Measurements from ENCODE around the gene BRPF3. TPM values are rescaled to one million over a fixed set of nuclear protein-coding genes. Genes with fewer than 3 reads are reported as not detected.

BRPF3 gene
- total RNA-seq, 1 experiment from 2014 or later, result 49.6 TPM

GRCh38 chr6:36249536-36249935 lies 53.0 kb downstream of the BRPF3 start:
- no TSS peak for BruUV-seq (replicated peaks)
- no peaks in the 10 kb centered on the region for H3K27me3 ChIP-seq (ENCODE audit: control insufficient read depth, insufficient read depth, low read length)
- TF ChIP-seq CTCF (IDR thresholded peaks at IDR 0.05), result no peak
- no peak for TF ChIP-seq REST (IDR thresholded peaks at IDR 0.05; ENCODE audit: insufficient read depth in 1 of 2, low read depth in 2 of 2, low read length in 1 of 2)
- TF ChIP-seq POLR2AphosphoS5 (IDR thresholded peaks at IDR 0.05; ENCODE audit: low read depth, low read length), result no peak
- no peak for TF ChIP-seq TCF7L2 (IDR thresholded peaks at IDR 0.05; ENCODE audit: low read depth, low read length)
- no peak for TF ChIP-seq SIN3A (IDR thresholded peaks at IDR 0.05; ENCODE audit: borderline replicate concordance, insufficient read depth, low read depth, low read length)
- no peak overlapping the region for H3K27ac ChIP-seq (ENCODE audit: low read length)
- POLR2A ChIA-PET, result interaction anchor here (0.5 kb wide), 1 partner anchor 345 kb away, joined by 4 read pairs; no protein-coding TSS in a partner anchor
- DNase-seq (ENCODE audit: low read depth, low spot score), result no peak
- intact Hi-C loops (cut with micrococcal nuclease; ENCODE audit: unreplicated experiment) (no loop called here), in situ Hi-C loops (cut with HindIII; ENCODE audit: low pct_unique_long_range_greater_than_20kb, low sequenced_read_pairs) (no loop called here)
- CTCF ChIA-PET, result no interaction called here
- ATAC-seq, result no peak
- no peak overlapping the region for H3K4me3 ChIP-seq (ENCODE audit: low read depth in 2 of 2, low read length in 2 of 2)
- H3K9me3 ChIP-seq (ENCODE audit: control insufficient read depth, insufficient read depth, low read depth, low read length), result no peaks in the 10 kb centered on the region
- no peaks in the 10 kb centered on the region for H3K4me1 ChIP-seq (ENCODE audit: control insufficient read depth, insufficient read depth, low read length)
- H3K36me3 ChIP-seq (ENCODE audit: control insufficient read depth, insufficient read depth, low read length), result no peaks in the 10 kb centered on the region

DNA sequence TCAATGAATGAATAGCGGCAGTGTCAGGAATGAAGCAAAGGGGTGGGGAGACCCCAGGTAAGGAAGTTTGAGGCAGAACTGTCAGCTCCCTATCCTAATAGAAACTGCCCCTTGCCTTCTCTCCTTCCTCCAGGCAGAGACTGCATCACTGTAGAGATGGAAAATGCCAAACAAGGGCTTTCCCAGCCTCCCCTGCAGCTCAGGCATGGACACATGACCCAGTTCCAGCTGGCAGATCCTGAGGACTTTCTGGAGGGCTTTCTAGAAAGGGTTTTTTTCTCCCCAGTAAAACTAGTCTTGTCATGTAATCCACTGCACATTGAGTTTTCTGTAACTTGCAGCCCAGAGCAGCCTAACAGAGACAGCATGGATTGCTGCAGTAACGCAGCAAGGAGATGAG lies 55.5 kb downstream of the BRPF3 start:
- CTCF ChIA-PET, result no interaction called here
- no TSS peak for BruUV-seq (replicated peaks)
- no peaks in the 10 kb centered on the region for H3K4me1 ChIP-seq (ENCODE audit: control insufficient read depth, insufficient read depth, low read length)
- DNase-seq (ENCODE audit: low read depth, low spot score) (no peak), ATAC-seq (no peak)
- no peaks in the 10 kb centered on the region for H3K36me3 ChIP-seq (ENCODE audit: control insufficient read depth, insufficient read depth, low read length)
- in situ Hi-C loops (cut with HindIII; ENCODE audit: low pct_unique_long_range_greater_than_20kb, low sequenced_read_pairs) (no loop called here), intact Hi-C loops (cut with micrococcal nuclease; ENCODE audit: unreplicated experiment) (no loop called here)
- POLR2A ChIA-PET, result no interaction called here
- TF ChIP-seq SIN3A (IDR thresholded peaks at IDR 0.05; ENCODE audit: borderline replicate concordance, insufficient read depth, low read depth, low read length) (no peak), REST (IDR thresholded peaks at IDR 0.05; ENCODE audit: insufficient read depth in 1 of 2, low read depth in 2 of 2, low read length in 1 of 2) (no peak), POLR2AphosphoS5 (IDR thresholded peaks at IDR 0.05; ENCODE audit: low read depth, low read length) (no peak), CTCF (IDR thresholded peaks at IDR 0.05) (no peak), TCF7L2 (IDR thresholded peaks at IDR 0.05; ENCODE audit: low read depth, low read length) (no peak)
- H3K4me3 ChIP-seq (ENCODE audit: low read depth in 2 of 2, low read length in 2 of 2), result no peak overlapping the region
- H3K27me3 ChIP-seq (ENCODE audit: control insufficient read depth, insufficient read depth, low read length), result no peaks in the 10 kb centered on the region
- no peak overlapping the region for H3K27ac ChIP-seq (ENCODE audit: low read length)
- no peaks in the 10 kb centered on the region for H3K9me3 ChIP-seq (ENCODE audit: control insufficient read depth, insufficient read depth, low read depth, low read length)

All from Panc1 (cell line).